Activated CD4-positive, CD25-positive, alpha-beta regulatory T cell treated with anti-CD3 and anti-CD28 coated beads, Interleukin-2, amount 50 U/mL, for 16 hours (primary cell): Measurements from ENCODE around the gene E4F1.
"Not testable (repeated sequence)": the region's sequence is repeated elsewhere in the genome, so short reads cannot be mapped to it uniquely, and the experiment has no call there.

Experiments used
- DNase-seq: peaks from one replicate; pipeline ENCODE4 v3.0.0-alpha.2; 2020; ENCODE audit warnings: low read depth, low spot score

Gene E4F1

DNA sequence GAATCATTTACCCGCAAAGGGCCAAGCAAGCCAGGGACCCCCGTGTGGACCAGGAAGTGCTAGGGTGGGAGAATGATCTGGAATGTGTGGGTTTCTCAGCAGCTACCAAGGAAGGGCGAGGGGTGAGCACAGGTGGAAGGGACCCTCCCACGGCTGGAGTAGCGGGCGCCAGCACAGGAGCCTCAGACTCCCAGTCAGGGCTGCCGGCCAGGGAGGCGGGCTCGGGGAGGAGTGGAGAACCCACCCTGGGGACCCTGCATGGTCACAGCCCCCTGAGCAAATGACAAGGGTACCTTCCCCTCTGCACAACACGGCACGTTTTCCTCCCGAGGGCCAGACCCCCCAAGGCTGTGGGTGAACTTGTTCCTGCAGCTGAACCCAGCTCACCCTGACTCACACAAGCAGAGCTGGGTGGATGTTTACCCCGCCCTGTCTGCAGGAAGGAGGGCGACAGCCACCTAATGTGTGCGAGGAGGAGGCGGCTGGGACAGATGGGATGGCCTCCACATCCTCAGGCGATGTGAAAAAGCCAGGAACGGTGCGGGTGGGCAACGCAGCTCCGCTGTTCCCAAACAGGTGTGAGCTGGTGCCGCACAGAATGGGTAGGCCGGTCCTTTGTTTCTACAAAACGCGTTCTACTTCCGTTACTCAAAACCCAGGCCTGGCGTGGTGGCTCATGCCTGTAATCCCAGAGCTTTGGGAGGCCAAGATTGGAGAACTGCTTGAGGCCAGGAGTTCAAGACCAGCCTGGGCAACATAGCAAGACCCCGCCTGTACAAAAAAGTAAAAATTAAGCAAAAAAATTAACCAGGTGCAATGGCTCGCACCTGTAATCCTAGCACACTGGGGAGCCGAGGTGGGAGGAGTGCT lies 21.8 kb downstream of the E4F1 start:
- no peak for DNase-seq

GRCh38 chr16:2246301-2246885 lies 23.0 kb downstream of the E4F1 start:
- DNase-seq: no peak

DNA sequence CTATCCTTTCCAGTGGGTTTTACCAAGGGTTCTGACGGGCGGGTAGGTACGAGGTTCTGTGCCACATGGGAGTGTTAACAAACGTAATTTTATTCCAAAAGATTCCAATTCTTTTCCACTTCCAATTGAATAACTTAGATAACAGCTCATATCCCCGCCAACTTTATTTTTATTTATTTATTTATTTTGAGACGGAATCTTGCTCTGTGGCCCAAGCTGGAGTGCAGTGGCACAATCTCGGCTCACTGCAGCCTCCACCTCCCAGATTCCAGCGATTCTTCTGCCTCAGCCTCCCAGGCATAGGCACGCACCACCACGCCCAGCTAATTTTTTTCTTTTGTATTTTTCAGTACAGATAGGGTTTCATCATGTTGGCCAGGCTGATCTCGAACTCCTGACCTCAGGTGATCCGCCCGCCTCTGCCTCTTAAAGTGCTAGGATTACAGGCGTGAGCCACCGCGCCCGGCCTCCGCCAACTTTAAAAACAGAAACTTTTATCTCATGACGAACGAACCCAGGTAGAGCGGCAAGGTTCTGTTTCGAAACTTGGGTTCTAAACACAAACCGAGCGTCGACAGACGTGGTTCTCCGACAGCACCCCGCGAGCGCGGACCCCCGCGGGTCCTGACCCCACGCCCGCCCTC lies 27.4 kb downstream of the E4F1 start:
- DNase-seq: no peak

- DNase-seq: peak; percentile 50
Measured at GRCh38 chr16:2251296-2252111, 28.1 kb downstream of the E4F1 start, which contains the start of gene ECI1. ECI1 (minus strand) TSS chr16:2251587; CDS start chr16:2251566, 21 bp downstream.

DNA sequence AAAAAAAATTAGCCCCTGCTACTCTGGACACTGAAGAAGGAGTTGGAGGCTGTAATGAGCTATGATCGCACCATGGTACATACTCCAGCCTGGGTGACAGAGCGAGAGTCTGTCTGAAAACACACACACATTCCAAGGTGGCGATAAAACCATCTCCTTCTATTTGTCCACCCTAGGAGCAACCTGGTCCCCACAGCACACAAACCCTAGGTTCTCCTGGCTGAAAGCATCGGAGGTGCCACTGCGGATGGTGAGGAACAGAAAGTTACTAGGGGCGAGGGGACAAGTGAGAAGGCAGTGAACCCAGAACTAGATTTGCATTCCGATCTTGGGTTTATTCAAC lies 29.4 kb downstream of the E4F1 start:
- DNase-seq: no peak

DNA sequence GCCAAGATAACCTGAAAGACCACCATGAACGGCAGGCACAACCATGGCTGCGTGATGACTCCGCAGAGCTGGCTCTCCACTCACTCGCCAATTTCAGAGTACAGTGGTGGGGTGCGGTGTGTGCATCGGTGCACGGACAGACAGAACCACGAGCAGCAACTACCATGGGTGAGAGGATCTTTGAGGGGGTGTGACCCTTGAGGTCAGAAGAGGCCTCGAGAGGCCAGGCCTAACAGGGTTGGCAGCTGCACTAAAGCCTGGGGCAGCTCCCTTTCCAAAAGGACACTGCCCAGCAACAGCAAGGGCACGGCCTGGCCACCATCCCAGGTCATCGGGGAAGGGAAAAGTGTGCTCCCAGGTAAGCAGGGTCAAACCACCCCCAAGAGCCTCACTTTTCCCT lies 29.9 kb downstream of the E4F1 start:
- no peak for DNase-seq

- no peak for DNase-seq
Measured at GRCh38 chr16:2256531-2257140, 33.2 kb downstream of the E4F1 start.

DNA sequence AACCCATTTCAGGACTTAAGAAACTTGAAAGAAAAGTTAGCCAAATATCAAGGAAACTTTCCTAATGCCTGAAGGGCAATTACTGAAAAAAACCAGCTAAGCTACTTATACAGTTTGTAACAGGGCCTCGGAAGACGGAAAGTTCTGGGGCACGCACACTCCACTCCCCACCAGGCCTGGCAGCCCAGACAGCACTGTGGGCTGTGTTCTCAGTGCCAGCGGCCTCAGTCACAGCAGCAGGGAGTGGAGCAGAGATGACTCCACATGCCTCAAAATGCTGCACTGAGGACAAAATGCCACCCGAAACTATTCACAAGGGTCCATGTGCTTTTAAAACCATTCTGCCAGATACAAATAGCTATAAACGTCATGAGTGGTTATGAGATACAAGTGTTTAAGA lies 34.3 kb downstream of the E4F1 start:
- DNase-seq: no peak

- DNase-seq: not testable (repeated sequence)
Measured at GRCh38 chr16:2258530-2258929, 35.1 kb downstream of the E4F1 start.

DNA sequence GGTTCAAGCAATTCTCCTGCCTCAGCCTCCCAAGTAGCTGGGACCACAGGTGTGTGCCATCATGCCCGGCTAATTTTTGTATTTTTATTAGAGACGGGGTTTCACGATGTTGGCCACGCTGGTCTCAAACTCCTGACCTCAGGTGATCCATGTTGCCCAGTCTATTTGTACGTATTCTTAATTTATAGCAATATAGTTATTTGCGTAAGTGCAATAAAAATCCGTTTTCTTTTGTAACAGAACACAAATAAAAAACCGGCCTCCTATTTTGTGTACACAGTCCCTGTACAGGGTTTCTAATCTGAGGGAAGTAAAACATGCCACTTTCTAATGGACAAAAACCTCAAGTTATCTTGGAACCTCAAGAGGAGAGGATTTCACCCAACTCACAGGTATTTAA lies 36.9 kb downstream of the E4F1 start:
- DNase-seq: no peak

GRCh38 chr16:2263026-2263425 lies 39.6 kb downstream of the E4F1 start:
- DNase-seq: not testable (repeated sequence)

DNA sequence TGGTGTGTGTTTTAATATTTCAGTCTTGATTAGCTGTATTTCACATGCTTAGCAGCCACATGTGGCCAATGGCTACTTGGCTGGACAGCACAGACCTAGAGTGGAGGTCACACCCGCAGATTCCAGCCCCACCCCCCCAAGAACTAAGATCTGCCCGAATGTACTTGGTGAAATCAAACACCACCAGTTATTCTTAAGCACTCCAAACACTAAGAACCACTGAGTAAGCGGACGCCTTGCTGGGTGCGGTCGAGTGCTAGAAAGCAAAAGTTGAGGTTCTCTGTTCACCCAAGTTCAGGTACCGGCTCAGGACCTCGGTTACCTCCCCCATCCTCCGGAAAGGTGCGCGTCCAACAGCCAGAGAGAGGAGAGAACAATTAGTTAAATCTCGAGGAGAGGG lies 43.5 kb downstream of the E4F1 start:
- DNase-seq: not testable (repeated sequence)

DNA sequence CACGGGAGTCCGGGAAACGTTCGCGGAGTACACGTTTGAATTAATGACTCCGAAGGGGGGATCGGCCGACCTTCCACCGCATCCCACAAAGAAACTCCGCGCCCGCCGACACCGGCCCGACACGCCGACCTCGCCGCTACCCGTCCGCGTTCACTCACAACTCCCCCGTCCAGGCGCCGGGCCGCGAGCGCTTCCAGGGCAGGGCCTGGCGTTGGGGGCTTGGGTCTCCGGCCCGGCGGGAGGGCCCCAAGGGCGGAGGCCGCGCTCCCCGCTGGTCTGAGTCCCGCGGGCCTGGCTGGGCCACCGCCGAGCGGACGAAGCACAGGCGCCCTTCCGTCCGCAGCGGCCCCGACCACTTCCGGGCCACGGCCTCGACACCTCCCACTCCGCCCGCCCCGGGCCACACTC lies 44.1 kb downstream of the E4F1 start:
- not testable (repeated sequence) for DNase-seq

- peak; percentile 91 for DNase-seq
Measured at GRCh38 chr16:2267913-2268666, 44.7 kb downstream of the E4F1 start, which contains the start of gene RNPS1. RNPS1 (minus strand) TSS chr16:2268126; CDS start chr16:2264643, 3,483 bp downstream.

GRCh38 chr16:2270070-2270462 lies 46.7 kb downstream of the E4F1 start:
- DNase-seq: no peak

GRCh38 chr16:2270588-2271470 lies 47.4 kb downstream of the E4F1 start:
- no peak for DNase-seq

GRCh38 chr16:2271848-2272461 lies 48.6 kb downstream of the E4F1 start:
- no peak for DNase-seq

DNA sequence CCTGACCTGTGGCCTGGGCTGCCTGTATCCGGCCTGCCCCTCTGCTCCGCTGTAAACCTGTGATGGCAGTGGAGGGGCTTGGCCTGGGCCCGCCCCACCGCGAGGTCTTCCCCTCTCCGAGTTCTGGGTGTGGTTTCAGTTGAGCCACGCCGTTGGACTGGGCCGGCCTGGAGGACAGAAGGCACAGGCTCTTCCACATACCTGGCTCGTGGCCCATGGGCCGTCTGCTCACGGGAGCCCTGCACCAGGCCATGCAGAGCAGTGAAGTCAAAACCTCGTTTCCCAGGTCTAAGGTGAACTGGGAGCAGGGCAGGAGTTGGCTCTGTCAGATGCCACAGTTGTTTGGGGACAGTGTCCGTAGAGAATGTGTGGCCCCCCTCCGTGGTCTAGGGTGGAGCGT lies 50.1 kb downstream of the E4F1 start:
- no peak for DNase-seq

DNA sequence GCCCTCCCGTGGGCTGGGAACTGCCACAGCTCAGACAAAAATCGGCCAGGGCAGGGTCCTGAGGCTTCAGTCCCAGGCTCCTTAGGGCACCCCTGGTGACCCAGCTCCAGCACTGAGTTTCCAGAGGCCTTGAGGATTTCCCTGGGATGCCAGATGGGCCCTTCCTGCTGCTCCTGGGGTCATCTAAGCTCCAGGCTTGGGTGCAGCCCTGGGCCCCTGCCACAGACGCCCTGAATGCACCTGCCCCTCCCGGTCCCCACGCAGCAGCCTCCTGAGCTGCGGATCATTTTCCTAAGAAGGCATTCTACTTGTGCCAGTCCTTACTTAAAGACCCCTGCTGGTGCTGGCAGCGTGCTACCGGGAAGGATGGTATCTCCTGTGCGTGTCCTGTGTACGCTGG lies 50.5 kb downstream of the E4F1 start:
- no peak for DNase-seq
